ENCODE data around the gene UTS2B. TPM values are rescaled to one million over a fixed set of nuclear protein-coding genes. Genes with fewer than 3 reads are reported as not detected.

The UTS2B gene
- total RNA-seq, 2 experiments from 2014 or later: not detected

DNA sequence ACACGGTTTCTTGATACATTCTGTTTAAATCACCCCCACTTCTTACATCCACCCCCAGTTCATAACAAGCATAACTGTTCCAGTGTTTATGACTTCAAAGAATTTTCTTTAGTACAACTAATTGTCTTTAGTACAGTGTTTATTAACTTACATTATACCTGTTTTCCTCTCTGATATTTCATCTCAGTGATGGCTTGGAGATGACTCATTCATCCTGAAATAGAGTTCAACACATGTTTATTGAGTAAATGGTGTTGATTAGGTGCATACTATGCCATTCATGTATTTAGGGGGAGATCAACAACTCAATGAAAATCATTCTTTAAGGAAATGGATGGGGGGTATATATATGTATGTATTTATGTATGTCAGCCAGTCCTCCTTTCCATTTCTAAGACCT is 21.7 kb upstream of the UTS2B start:
- POLR2A ChIA-PET: no interaction called here
- CTCF ChIA-PET: no interaction called here
- Mint-ChIP-seq H3K27ac (no peak overlapping the region), H3K4me3 (no peak overlapping the region), H3K9me3 (no peaks in the 10 kb centered on the region), H3K4me1 (ENCODE audit: low read depth) (peaks cover 6% of the 10 kb centered on the region), H3K36me3 (ENCODE audit: low read depth) (no peaks in the 10 kb centered on the region), H3K27me3 (no peaks in the 10 kb centered on the region)
- intact Hi-C loops (cut with micrococcal nuclease): no loop called here
- no peak for DNase-seq
- TF ChIP-seq, protein P1, sequence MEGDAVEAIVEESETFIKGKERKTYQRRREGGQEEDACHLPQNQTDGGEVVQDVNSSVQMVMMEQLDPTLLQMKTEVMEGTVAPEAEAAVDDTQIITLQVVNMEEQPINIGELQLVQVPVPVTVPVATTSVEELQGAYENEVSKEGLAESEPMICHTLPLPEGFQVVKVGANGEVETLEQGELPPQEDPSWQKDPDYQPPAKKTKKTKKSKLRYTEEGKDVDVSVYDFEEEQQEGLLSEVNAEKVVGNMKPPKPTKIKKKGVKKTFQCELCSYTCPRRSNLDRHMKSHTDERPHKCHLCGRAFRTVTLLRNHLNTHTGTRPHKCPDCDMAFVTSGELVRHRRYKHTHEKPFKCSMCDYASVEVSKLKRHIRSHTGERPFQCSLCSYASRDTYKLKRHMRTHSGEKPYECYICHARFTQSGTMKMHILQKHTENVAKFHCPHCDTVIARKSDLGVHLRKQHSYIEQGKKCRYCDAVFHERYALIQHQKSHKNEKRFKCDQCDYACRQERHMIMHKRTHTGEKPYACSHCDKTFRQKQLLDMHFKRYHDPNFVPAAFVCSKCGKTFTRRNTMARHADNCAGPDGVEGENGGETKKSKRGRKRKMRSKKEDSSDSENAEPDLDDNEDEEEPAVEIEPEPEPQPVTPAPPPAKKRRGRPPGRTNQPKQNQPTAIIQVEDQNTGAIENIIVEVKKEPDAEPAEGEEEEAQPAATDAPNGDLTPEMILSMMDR (IDR thresholded peaks at IDR 0.05): no peak
- ATAC-seq: no peak

DNA sequence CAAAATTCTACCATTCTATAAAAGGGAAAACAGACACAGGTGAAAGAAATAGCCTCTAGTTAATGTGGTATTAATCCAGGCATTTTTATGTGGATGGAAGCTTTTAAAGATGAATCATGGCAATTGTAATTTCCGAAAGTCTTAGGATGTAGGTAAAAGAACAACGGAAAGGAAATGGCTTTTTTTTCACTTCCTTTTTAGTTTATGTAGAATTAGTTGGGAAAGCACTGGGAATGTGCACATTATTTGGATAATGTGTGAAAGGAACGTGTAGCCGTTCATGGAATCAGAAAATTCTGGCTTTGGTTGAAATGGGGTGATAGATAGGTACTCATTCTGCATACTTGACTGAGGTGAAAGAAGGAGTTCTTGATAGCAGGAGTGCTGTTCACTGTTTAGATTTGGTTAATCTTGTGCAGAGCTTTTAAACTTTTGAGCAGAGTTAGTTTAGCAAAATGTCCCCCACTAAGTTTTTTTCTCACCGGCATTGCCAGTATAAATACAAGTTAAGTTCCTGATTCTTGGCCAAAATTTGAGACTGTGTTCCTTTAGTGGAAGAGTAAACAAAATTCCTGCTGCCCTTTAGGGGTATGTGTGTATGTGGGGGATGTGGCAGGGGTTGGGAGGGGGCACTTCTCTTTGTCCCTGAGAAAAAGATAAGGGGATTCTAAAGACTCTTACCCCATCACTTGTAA is 20.2 kb upstream of the UTS2B start:
- H3K4me1 Mint-ChIP-seq (ENCODE audit: low read depth): peaks cover 3% of the 10 kb centered on the region
- POLR2A ChIA-PET: no interaction called here
- CTCF ChIA-PET: interaction anchor here (0.6 kb wide), 1 partner anchor 199 kb away, joined by 3 read pairs; no protein-coding TSS in a partner anchor
- H3K27ac Mint-ChIP-seq: no peak overlapping the region
- H3K36me3 Mint-ChIP-seq (ENCODE audit: low read depth): no peaks in the 10 kb centered on the region
- TF ChIP-seq, protein P1 (IDR thresholded peaks at IDR 0.05): no peak
- DNase-seq (no peak), ATAC-seq (no peak)
- intact Hi-C loops (cut with micrococcal nuclease): no loop called here
- no peaks in the 10 kb centered on the region for H3K9me3 Mint-ChIP-seq
- H3K4me3 Mint-ChIP-seq: no peak overlapping the region
- H3K27me3 Mint-ChIP-seq: no peaks in the 10 kb centered on the region

DNA sequence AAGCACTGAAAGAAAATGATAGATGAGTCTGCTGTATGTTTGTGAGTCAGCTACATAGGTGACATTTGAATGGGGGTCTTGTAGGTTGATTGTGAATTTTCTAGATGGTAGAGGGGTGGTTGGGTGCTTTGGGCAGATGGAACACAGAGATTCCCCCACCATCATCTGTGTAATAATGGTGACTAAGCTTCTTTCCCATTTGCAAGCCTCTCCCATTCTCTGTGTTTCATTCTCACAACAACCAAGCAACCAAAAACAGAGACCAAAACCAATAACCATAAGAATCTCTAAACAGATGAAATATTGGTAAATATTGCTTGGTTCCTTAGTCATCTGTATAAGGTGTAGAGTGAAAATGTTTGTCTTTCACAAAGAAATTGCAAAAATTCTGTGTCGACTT is 17.8 kb upstream of the UTS2B start:
- Mint-ChIP-seq H3K4me1 (ENCODE audit: low read depth) (no peaks in the 10 kb centered on the region), H3K36me3 (ENCODE audit: low read depth) (no peaks in the 10 kb centered on the region), H3K27me3 (no peaks in the 10 kb centered on the region), H3K27ac (no peak overlapping the region), H3K4me3 (no peak overlapping the region), H3K9me3 (no peaks in the 10 kb centered on the region)
- ChIA-PET POLR2A (no interaction called here), CTCF (no interaction called here)
- ATAC-seq (no peak), DNase-seq (no peak)
- TF ChIP-seq, protein P1 (IDR thresholded peaks at IDR 0.05): no peak
- intact Hi-C loops (cut with micrococcal nuclease): no loop called here

DNA sequence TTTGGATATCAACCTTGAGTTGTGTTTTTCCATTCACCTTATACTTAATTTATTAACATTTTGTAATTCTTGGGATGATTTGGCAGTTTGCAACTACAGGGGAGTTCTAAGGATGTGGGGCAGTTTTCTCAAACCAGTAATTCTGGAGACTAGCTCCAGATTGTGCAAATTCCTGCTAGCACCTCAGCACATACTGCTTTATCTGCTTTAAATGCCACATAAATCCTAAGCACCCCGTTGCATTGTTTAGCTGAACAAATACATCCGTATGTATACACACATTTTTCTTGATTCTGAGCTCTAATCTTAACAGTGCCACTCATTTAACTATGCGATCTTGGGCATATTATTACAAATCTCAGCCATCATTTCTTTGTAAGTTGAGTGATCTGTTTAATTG is 16.9 kb upstream of the UTS2B start:
- Mint-ChIP-seq H3K36me3 (ENCODE audit: low read depth) (no peaks in the 10 kb centered on the region), H3K27me3 (no peaks in the 10 kb centered on the region), H3K4me1 (ENCODE audit: low read depth) (no peaks in the 10 kb centered on the region), H3K9me3 (no peaks in the 10 kb centered on the region), H3K27ac (no peak overlapping the region), H3K4me3 (no peak overlapping the region)
- POLR2A ChIA-PET: no interaction called here
- intact Hi-C loops (cut with micrococcal nuclease): no loop called here
- no peak for DNase-seq
- no peak for ATAC-seq
- CTCF ChIA-PET: no interaction called here
- TF ChIP-seq, protein P1 (IDR thresholded peaks at IDR 0.05): no peak

DNA sequence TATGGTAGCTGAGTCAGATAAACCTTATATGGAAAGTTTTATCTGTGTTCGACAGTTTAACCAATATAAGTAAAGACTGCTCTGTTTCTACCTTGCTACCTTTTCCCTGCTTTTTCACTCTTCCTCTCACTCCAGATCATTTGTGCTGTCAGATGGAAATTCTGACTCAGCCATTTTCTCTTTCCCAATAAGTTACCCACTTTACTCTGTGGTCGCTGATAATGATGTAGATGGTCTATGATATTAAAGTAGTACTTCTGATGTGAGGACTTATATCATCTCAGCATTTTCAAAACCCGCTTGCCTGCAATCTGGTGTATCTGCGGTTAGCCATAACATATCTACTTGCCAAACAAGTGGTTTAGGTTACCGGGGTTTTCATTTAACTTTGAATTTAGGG is 15.0 kb upstream of the UTS2B start:
- no peak overlapping the region for H3K27ac Mint-ChIP-seq
- TF ChIP-seq, protein P1 (IDR thresholded peaks at IDR 0.05): no peak
- H3K4me3 Mint-ChIP-seq: no peak overlapping the region
- POLR2A ChIA-PET: interaction anchor here (1.5 kb wide), 1 partner anchor 16 kb away, joined by 4 read pairs; the partner anchor contains the start of gene CCDC50
- no peaks in the 10 kb centered on the region for H3K36me3 Mint-ChIP-seq (ENCODE audit: low read depth)
- intact Hi-C loops (cut with micrococcal nuclease): no loop called here
- no peaks in the 10 kb centered on the region for H3K9me3 Mint-ChIP-seq
- no peak for DNase-seq
- CTCF ChIA-PET: no interaction called here
- no peak for ATAC-seq
- no peaks in the 10 kb centered on the region for H3K27me3 Mint-ChIP-seq
- no peaks in the 10 kb centered on the region for H3K4me1 Mint-ChIP-seq (ENCODE audit: low read depth)
